ENCODE data around the gene CPEB2.

CPEB2 gene

DNA sequence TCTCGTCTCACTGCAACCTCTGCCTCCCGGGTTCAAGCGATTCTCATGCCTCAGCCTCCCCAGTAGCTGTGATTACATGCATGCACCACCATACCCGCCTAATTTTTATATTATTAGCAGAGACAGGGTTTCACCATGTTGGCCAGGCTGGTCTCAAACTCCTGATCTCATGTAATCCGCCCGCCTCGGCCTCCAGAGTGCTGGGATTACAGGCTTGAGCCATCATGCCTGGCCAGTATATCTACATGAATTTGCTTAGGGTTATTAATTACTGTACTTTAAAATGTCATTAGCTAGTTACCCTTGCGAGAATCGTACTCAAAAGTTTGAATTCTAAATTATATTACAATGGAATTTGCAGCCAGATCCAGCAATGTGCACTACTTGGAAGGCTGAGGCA lies 8.9 kb downstream of the CPEB2 start:
- DNase-seq: no peak

DNA sequence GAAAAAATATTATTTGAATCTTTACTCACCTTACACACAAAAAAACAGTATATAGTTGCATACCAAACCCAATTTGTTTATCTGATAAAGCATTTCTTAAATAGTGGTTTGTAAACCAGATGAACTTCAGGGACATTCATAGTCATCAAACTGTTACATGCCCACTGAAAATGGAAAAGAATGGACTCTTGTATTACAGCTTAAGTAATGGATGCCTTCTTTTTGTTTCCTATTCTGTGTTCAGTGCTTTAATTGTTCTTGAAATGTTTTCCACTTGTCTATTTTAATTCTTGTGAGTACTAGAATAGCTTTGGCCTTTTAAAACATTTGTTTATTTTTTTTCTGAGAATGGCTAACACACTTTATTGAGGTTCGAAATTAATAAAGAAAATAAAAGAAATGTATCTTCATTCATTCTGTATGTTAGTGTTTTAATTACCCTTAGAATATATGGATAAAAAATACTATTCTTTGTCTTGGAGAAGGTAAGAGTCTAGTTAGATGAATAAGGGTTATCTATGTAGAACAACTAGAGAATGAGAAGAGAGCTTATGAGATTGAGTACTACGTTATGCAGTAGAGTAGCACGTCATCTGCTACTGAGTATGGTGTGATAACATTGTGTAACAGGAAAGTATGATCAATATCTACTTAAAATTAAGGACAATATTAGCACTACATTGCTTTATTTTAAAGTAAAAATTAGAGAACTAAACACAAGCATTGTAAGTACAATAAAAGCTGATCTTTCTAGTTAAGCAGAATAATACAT lies 9.9 kb downstream of the CPEB2 start:
- no peak for DNase-seq

DNA sequence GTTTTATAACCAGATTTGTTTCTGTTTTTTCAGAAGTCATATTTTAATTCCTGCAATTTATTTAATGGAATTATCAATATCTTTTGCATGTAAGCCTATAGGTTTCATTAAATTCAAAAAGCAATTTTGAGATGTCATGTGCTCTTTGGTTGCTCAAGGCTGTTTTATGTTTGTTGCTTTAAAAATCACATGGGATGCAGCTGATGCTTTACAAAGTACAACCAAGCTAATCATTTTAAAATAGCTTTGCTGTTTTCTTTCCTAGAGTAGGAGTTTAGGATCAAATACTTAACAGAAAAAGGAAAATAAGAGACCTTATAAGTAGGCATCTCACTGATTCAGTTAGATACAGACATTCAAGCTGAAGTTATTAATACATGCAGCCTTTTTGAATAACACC lies 11.3 kb downstream of the CPEB2 start:
- no peak for DNase-seq

DNA sequence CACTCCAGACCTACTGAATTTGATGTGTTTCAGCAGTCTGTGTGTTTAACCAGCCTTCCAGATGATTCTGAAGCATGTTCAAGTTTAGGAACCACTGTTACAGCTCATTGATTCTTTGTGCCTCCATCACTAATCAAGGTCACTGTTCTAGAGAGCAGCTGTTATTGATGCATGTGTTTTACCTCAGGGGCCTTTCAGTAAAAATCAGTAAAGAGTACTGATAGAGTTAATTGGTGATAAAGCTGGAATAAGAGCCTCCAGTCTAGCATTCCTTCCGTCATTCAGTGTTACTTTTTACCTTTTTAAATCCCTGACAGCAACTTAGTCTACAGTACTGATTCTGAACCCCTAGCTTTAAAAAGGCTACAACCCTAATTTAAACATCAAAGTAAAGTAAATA lies 12.9 kb downstream of the CPEB2 start:
- no peak for DNase-seq

DNA sequence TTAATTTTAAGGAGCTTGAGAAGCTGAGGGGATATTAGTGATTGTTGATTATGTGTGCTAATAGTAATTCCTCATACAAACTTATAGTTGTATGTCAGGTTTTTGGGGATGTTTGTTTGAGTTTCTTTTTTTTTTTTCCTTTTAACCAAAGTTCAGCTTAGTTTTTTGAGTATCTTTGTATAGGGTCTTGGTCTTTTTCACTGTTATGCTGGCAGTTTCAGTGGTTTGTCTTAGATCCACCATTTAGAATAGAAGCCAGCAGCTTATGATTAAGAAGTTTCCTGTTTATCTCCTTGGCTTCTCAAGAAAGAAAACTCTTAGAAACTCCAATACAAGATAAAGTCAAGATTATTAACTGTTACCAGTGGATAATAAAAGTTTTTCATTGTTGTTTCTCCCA lies 16.1 kb downstream of the CPEB2 start:
- no peak for DNase-seq

DNA sequence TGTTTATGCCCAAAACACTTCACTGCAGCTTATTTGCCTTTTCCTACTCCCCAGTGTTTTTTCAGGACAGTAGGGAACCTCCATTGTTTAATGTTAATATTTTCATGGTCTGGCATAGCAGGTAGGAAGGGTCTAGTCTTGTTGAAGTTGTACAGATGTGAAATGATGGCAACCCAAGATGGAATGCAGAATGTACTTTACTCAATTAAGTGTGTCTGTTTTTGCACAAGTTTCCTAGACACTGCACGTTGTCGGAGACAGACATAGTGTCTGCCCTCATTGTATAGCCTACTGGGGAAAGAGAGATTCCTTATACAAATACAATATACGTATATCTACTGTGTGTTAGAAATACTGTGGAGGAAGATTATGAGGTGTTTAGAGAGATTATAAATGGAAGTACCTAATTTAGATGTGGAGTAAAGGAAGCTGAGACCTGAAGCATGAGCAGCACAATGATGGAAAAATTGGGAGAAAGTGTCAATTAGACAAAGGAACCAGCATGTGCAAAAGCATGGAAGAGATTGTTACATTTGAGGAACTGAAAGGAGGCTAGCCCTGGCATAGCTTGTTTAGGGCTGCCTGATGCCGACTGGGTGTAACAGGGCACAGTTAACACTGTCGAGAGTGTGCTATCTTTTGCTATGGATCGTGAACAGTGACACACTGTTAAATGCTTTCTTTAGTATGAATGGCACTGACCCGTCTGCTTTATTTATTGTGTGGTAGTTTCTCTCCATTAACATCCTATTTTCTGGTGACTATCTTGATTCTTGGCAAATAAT lies 18.4 kb downstream of the CPEB2 start:
- no peak for DNase-seq

DNA sequence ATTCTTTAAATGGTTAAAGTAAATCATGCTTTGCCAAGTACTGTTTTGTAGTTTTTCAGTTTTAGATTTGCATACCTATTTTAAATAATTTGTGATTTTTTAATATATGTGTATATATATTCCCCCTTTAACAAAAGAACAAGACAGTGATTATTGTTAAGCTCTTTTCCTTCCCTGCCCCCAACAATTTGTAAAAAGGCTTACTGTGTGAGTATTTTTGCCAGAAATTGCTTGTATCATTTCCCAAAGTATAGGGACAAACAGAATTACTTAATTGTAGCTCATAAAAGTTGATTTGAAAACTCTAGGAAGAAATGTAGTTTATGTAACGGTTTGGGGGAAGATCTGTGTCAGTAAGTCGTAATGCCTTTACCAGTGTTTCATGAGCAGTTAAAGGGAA lies 19.0 kb downstream of the CPEB2 start:
- DNase-seq: no peak

DNA sequence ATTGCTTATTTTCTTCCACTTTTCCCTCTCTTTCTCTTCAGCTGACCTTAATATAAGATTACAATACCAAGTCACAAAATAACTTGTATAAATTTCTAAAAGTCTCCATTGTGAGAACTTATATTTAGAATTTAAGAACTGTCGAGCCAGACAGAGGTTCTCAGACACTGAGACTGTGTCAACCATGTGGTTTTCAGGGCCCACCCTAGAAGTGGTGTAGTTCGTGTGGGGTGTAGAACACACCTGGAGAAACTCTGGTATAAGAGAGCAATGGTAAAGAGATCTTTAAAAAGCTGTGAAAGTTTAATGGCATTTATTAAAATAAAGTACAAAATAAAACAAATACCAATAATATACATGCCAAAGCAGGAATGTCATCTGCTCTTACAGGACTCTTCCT lies 19.7 kb downstream of the CPEB2 start:
- DNase-seq: no peak

DNA sequence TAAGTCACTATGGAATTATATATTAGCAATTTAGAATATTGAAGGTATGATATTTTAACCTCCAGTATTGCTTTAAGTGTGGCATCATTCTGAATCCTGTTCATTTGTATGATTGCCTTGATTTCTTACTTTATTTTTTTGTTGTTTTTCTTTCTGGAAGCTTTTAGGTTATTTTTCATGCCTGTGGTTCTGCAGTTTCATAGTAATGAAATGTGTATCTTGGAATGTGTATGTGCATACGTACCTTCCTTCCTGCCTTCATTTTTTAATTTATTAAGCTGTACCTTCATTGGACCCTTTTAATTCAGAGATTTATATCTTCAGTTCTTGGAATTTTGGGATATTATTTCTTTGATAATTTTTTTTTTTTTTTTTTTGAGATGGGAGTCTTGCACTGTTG lies 22.1 kb downstream of the CPEB2 start:
- DNase-seq: no peak

DNA sequence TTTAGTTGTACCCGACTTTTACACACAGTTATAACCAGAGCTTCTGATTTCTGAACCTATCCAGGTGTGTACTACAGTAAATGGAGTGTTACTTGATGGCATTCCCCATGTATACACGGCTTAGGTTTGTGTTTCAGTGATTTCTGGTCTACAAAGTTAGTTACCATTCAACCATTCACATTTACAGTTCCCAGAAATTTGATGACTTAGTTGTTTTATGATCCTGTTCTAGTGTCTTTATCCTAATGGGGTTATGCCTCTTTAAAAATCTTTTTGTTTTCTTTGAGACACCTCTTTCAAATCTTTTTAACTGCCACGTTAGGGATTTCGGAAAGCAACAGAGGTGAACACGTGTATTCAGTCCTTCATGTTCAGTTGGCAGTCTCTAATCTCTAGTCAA lies 23.4 kb downstream of the CPEB2 start:
- DNase-seq: no peak

DNA sequence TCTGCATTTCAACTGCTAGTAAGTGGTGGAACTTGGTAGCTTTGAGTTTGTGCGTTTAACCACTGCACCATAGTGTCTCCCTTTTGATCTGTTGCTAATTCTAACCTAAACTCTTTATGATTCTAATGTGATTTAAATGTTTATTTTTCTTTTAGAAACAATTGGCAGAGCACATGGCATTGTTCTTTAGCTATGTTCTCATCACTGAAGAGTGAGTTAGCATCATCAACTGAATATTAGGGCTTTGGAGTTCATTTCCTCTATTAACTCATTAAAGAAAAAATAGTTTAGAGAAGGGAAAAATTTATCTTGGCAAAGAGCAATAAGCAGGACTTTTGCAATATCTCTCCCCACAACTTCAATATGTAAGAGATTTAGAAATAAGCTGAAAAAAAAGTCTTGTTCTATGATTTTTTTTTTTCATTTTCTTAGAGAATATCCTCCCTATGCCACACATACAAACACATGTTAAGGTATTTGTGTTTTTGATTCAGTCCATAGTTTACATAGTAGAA lies 25.7 kb downstream of the CPEB2 start:
- no peak for DNase-seq

DNA sequence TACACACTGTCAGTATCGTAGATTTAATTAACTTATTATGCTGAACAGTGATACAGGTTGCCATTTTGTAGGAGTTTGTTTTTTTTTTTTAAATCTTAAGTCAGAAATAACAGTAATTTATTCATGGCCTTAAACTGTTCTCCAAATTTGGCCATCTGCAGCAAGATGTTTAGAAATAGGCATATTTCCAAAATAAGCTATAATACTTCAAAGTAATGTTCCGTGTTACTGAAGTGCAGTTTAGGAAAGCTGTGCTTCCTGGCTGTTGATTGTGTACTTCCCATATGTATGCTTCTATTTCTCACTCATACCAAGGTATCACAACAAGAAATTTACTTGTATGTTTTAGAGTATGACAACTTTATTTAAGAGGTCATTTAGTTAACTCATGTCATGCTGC lies 28.9 kb downstream of the CPEB2 start:
- DNase-seq: no peak

DNA sequence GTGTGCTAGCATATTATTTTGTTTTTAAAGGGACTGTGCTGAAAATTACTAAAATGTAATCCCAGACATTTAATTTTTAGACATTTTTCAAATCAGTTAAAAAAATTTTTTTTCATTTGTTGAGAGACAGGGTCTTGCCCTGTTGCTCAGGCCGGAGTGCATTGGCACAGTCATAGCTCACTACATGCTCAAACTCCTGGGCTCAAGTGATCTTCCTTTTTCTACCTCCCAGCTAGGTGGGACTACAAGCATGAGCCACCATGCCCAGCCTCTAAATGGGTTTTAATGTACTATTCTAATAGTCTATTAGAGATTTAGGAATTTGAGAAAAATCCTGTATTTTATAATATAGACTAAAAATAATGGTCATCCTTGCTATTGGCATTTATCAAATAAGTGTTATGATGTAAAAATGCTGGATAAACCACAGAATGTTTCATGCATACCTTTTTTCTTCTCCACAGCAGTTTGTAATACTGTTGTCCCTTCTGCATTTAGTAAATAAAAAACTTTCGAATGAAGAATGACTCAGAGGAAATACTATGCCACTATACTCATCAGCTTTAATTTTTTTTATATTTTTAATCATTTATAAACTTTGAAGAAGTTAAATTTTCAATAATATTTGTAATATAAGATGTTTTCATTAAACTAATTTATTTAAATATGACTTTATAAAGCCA lies 29.9 kb downstream of the CPEB2 start:
- DNase-seq: no peak

DNA sequence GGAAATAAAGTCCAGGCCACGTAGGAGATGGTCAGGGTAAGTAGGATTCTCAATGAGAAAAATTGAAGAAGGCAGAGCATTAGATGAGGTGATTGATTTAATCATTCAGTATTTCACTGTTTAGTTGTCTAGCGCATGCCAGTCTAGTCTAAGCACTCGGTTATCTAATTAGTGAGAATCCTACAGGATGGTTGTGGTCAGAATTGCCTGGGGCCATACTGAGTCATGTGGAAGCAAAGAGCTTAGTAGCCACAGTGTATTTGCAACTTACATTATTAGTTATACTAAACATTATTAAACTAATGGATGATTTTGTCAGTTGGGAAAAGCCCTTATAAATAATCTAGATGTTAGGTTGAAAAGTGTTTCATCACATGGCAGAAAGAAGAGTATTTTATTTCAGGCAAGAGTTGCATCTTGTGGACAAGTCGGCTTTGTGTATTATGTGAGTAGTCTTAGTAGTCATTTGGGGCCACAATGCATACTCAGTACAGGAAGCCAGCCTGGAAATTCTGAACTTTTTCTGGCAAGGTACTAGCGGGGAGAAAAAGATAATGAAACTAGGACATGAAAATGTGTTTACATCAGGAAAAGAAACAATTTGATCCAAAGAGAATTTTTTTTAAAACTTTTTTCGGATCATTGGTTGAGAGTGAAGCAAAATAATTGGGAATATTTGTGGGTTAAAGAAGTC lies 31.9 kb downstream of the CPEB2 start:
- no peak for DNase-seq

DNA sequence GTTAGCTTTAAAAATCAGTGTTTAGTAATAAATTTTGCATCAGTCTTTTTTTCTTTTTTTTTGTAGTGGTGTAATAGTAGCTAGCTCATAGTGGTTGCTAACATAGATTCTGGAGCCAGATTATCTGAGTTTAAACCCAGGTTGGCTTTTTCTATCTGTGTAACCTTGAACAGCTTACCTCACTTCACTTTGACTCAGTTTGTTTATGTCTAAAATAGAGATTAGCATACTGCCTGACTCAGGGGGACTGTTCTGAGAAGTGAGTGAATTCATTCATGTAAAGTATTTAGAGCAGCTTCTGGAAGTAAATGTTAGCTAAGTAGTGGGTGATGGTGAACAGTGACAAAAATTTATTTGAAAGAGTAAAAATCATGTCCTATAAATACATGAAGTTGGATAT lies 32.9 kb downstream of the CPEB2 start:
- DNase-seq: no peak

DNA sequence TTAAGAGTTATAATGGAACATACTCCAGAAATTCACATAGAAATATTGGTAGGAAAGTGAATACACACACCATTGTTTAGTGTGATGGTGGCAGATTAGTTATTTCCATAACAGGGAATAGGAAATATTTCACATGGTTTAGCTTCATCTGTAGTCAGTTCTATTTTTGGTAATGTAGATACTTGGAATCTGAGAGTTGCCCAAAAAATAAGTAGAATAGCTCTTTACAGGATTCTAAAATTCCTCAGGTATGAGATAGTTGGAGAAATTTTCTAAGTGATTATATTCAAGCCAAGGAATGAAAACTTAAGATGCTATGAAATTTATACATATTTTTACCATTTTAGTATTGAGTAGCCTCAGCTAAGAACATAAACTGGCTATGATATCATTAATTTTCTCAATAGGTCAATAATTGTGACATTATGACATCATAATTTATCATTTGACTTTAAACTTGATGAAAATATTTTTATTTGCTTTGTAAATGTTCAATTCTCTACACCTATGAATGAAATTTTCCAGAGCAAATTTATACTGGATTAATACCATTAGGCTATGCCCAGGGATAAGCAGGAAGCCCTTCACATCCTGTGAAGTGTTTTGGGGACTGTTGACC lies 35.8 kb downstream of the CPEB2 start:
- DNase-seq: no peak

DNA sequence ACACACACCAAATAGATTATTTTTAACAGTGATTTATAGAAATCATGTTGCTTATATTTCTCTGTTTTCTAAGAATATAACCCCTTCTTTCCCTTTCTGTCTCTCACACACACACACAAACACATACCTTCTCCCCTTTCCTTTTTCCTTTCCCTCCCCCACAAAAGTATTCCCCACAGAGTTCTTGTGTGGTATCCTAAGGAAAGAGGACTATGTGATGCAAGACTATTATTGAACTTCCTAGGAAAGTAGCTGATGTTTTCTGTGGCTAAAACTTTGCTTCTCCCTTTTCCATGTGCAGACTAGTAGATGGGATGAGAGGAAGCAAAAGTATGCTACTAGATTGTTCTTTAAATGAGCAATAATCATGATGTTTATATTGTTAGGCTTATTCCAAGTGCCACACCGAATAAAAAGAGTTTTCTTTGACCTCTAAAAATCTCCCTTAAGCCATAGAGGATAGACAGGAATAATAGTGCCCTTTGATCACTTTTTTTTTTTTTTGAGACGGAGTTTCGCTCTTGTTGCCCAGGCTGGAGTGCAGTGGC lies 38.7 kb downstream of the CPEB2 start:
- DNase-seq: no peak

DNA sequence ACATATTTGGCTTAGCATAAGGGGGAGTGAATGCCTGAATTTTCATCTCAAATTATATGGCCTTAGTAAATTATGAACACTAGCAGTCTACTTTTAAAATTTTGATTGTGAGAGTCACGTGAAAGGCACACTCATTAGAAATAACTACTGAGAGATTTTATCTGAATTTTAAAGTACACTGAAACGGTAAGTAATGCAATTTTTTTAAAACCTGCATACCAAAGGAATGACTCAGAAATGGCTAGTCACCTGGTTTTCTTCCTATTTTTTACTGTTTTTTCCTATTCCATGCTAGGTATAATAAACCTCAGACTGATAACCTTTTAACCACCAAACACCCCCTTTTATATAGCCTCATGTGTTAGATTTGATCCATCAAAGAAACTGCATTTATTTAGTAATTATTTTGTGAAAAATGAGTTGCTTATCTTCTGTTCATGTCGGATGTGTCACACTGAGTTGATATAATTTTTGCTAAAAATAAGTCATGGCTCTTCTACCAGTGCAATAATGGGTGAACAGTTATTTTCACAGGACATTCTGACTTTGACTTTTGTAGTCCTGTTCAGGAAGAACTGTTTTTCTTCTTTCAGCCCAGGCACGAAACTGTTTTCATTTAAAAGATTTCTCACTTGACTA lies 40.4 kb downstream of the CPEB2 start:
- no peak for DNase-seq

DNA sequence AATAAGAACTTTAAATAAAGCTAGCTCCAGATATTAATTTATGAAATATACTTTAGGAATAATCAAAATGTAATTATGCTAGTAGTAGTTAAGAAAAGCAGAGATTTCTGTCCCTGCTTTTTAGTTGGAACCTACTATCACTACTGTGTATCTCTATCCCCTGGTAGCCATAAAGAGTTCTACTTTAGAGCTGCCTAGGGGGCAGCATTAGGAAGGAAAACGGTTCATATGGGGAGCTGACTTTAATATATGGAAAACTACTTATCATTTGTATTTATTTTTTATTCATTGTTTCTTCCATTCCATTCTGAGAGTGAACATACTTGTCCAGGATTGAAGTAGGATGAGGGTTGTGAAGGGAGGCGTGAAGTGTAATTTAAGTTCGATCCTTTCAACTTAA lies 40.9 kb downstream of the CPEB2 start:
- no peak for DNase-seq

DNA sequence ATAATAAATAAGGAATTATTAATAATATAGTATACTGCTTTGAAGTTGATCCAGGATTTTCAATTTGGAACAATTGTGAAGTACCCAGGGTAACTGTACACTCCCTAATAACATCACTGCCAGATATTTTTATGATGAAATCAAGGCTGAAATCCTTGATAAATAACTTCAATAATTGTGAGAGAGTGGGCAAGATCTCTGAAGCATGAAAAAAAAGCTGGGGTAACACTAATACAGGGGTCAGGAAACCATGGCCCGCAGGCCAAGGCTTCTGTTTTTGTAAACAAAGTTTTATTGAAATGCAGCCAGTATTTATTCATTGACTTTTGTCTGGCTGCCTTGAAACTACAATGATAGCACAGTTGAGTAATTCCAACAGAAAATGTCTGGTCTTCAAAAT lies 41.6 kb downstream of the CPEB2 start:
- no peak for DNase-seq

DNA sequence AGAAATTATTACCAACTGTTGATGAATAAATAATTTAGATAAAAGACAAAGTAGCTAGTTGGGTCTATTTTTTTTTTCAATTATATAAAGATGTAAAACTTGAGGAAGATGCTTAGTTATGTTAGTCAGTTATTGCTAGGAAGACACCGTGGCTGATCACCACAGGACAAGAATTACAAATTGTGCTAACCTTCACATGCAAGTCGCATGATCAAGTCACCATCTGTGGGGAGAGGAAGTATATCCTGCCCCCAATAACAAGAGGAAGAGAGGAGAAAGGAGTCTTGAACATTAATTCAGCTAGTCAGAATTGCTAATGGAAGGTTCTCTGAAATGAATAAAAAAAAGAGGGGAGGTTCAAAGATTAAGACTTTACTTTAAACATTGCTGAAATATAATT lies 52.3 kb downstream of the CPEB2 start:
- no peak for DNase-seq

DNA sequence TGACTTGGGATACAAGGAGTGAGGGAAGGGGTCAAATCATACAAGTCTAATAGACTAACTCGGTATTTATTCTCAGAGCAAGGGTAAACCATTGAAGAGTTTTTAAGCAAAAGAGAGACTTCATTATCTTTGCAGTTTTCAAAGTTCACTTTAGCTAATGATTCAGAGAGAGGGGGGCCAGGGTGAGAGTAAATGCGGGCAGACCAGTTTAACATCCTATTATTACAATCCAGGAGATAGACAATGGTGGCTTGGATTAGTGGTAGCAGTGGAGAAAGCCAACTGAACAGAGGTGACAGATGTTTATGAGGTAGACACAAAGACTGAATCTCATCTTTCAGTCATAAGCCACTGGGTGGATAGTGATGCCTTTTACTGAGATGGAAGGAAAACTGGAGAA lies 57.9 kb downstream of the CPEB2 start:
- no peak for DNase-seq
